Hepatic stellate cell (primary cell): ENCODE results near the gene HS6ST1.
A peak's percentile ranks its signal among the peaks of the same experiment; 100 is the strongest.

Experiments
- DNase-seq: peaks from one replicate; pipeline ENCODE4 v3.0.0; 2011; ENCODE audit warnings: low spot score

HS6ST1 gene

DNA sequence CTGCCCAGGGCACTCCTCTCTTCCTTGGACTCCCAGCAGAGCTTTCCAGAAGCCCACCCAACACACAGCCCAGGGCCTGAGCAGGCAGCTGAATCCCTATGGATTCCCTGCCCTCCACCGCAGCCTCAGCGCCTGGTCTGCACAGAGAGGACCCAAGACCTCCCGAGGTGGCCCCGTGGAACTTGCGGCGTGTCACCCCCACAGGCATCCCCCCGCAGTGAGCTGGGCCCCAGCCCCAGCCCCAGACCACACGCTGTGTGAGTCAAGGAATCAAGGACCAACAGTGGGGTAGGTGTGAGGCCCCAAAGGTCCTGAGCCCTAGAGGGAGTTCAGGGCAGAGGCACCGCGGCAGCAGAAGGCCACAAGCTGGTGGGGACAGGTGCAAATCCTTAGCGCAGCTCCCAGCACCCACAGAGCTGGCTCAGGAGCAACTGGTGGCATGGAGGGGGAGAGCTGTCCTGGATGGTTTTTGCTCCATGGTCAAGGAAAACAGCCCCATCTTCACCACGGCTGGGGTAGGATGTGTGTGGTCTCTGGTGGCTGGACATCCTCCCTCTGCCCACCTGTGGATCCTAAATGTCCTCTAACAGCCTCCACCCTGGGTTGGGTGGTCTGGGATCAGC, 8.5 kb downstream of the HS6ST1 start:
- no peak for DNase-seq

DNA sequence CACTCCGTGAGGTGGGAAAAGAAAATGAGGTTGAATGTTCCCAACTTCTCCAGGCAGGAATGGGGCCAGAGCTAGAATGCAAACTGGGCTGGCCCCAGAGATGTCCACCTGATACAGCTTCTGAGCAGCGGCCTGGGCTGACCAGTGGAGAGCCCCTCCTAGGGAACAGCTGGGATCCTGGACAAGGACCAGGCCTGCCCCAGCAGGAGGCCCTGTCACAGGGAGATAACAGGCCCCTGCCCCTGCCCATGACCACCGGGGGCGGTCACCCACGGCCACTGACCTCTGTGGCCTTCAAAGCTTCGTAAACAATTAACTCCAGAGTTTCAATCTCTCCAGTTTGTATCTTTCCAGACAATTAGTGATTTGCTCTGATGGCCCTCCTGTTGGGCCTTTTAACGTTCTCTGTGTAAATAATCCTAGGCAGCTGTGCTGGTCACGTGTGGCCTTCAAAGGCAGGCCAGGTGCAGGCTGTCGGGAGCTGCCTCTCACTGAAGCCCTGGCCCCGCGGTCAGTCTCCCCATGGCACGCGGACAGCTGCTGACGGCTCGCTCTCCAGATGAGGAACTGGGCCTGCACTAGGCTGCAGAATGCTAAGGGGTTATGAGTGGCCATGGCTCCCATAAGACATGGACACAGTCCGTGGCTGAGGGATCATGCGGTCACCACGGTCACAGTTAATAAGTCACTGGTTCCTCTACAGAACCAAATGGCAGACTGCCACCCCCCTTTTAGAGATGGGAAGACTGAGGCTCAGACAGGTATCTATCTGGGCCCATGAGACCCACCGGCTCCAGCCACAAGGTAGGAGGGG, 9.2 kb downstream of the HS6ST1 start:
- no peak for DNase-seq

- no peak for DNase-seq
Observed at GRCh38 chr2:128308889-128309279, 9.8 kb downstream of the HS6ST1 start.

GRCh38 chr2:128308284-128308731, 10.4 kb downstream of the HS6ST1 start:
- no peak for DNase-seq

- no peak for DNase-seq
Observed at GRCh38 chr2:128307595-128307994, 11.1 kb downstream of the HS6ST1 start.

GRCh38 chr2:128306931-128307460, 11.7 kb downstream of the HS6ST1 start:
- no peak for DNase-seq

GRCh38 chr2:128306081-128306930, 12.4 kb downstream of the HS6ST1 start:
- peak; percentile 96 for DNase-seq

DNA sequence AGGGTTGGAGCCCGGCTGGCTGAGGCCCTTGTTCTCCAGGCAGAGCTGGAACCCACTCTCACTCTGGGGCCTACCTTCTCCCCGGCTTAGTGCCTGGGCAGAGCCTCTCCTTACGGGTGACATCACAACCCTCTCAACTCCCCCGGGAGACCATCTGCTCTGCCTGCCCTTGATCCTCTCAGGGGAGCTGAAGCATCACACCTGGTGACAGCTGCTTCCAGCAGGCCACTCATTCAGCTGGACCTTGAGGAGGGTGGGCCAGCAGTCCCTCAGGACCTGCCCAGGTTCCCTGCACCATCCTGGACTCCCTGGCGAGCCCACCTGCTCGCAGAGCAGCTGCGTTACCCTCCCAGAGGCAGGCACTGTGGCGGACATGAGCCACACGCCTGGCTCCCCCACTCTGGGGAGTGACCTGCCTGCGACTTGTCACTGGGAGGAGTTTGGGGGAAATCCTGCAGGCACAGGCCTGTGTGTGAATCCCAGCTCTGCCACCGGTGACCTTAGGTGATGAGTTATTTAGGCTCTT, 13.1 kb downstream of the HS6ST1 start:
- peak; percentile 55 for DNase-seq

- DNase-seq: peak; percentile 85
Observed at GRCh38 chr2:128304715-128305554, 13.7 kb downstream of the HS6ST1 start.

DNA sequence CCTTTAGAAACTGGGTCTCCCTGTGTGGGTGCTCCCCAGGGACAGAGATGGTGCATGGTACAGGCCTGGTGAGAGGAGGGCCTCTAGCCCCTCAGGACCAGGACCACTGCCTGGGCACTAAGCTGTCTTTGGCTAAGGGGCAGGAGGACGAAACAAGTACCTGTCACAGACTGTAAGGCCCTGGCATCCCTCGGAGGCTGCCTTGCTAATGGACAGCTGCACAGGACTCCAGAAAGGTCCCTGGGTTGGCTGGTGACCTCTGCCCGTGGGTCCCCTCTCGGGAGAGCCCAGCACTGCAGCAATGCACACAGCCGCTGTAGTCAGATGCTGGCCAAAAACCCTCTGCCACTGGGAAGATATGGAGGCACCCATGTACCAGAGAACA, 14.3 kb downstream of the HS6ST1 start:
- DNase-seq: no peak

DNA sequence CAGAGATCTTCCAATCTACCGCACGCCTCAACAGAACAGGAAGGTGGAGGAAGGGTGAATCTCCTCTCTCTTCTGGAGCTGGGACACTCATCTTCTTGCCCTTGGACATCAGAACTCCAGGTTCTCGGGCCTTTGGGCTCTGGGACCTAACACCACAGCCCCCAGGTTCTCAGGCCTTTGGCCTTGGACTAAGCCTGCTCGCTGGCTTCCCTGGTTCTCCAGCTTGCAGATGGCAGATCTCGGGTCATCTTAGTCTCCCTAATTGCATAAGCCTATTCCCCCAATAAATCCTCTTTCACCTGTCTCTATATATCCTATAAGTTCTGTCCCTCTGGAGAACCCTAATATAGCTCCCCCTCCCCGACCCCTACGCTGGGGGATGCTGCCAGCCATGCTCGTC, 14.8 kb downstream of the HS6ST1 start:
- no peak for DNase-seq

- no peak for DNase-seq
Observed at GRCh38 chr2:128303095-128303791, 15.4 kb downstream of the HS6ST1 start.

- DNase-seq: no peak
Observed at GRCh38 chr2:128302744-128303067, 16.0 kb downstream of the HS6ST1 start.

DNA sequence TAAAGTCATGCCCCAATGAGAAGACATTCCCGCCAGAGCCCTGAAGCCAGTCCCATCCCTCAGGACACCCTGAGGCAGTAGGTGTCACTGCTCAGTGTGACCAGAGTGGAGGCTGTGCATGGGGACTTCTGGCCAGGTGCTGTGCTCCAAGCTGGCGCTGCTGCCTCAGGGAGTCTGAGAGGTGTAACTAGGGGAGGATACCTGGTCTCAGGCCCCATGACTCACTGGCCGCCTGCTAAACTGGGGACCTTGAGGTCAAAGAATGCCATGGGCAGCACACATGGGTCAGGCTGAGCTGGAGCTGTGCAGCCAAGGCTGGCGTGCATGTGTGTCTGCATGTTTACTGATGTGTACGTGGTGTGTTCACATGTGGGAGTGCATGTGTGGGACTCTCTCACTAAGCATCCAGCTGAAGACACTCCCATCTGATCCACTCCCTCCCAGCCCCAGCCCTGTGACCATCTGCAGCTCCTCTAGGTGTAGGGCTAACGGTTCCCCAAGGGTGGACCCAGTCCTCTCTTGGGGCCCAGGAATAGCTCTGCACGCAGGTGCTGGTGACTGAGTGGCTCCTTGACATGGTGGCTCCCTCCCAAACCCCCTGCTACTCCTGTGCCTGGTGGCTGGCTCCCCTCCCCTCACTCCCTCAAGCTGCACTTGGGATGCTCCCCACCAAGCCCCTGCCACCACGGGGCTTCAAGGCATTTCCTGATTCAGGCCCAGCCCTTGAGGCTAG, 16.5 kb downstream of the HS6ST1 start:
- no peak for DNase-seq

GRCh38 chr2:128301501-128301966, 17.1 kb downstream of the HS6ST1 start:
- DNase-seq: no peak

DNA sequence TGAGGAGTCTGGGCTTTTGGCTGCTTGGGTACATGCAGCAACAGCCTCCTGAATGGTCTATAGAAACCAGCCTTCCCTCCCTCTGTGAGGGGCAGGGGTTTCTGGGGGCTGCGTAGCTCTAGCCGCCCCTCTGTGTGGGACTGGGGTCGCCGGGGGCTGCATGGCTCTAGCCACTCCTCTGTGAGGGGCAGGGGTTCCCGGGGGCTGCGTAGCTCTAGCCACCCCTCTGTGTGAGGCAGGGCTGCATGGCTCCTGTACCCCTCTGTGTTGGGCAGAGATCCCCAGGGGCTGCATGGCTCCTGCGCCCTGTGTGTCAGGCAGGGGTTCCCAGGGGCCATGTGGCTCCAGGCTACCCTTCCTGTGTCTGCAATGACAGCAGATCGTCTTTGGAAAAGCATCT, 17.6 kb downstream of the HS6ST1 start:
- no peak for DNase-seq

GRCh38 chr2:128300151-128301020, 18.3 kb downstream of the HS6ST1 start:
- DNase-seq: no peak

DNA sequence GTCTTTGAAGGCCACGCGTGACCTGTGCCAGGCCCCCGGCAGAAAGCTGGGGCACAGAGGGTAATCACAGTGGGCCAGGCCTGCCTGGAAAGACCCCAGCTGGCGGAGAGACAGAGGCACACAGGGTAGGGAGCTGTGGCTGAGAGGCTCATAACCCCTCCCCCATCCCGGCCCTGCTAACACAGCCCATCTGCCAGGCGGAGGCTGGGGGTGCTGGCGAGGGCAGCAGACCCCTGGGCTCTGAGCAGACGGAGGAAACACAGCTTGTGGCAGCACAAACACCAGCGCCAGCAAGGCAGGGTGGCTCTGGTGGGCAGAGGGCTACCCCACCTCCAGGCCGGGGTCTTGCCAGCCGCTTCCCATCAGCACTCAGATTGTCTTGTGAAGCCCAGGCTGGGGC, 19.0 kb downstream of the HS6ST1 start:
- DNase-seq: no peak
